Neural cell (in vitro differentiated cells): Measurements from ENCODE around the gene NECTIN3. TPM values are rescaled to one million over a fixed set of nuclear protein-coding genes. Genes with fewer than 3 reads are reported as not detected.

Source experiments
- H2AFZ ChIP-seq: fragments of 200-600, 300-800 bp; sonication (generic), shearing (Covaris generic); 2 replicates; pipeline ENCODE4 v1.6.0; 2014; ENCODE audit warnings: low read depth, mild to moderate bottlenecking, antibody characterized with exemption, low read length, moderate library complexity
- H3F3A ChIP-seq: fragments of 200-600 bp; shearing (Covaris generic); 2 replicates; pipeline ENCODE4 v1.6.1; 2016; ENCODE audit warnings: mild to moderate bottlenecking, moderate library complexity, mixed read lengths, antibody characterized with exemption, low read length; ENCODE audit not compliant: insufficient read depth, poor library complexity, severe bottlenecking
- H3K27ac ChIP-seq: fragments of 200-600, 300-800 bp; sonication (generic), shearing (Covaris generic); 2 replicates; pipeline ENCODE4 v1.5.1; 2014; ENCODE audit warnings: mild to moderate bottlenecking, low read length, moderate library complexity
- H3K27me3 ChIP-seq: fragments of 300-800, 200-600 bp; sonication (generic), shearing (Covaris generic); 2 replicates; pipeline ENCODE4 v1.6.0; 2014; ENCODE audit warnings: mild to moderate bottlenecking, low read depth, low read length, moderate library complexity; ENCODE audit not compliant: insufficient read depth
- H3K36me3 ChIP-seq: fragments of 300-800, 200-600 bp; sonication (generic), shearing (Covaris generic); 2 replicates; pipeline ENCODE4 v1.5.1; 2014; ENCODE audit warnings: mild to moderate bottlenecking, antibody characterized with exemption, low read length, moderate library complexity; ENCODE audit not compliant: insufficient read depth
- H3K4me2 ChIP-seq: fragments of 300-800, 200-600 bp; sonication (generic), shearing (Covaris generic); 2 replicates; pipeline ENCODE4 v1.6.0; 2014; ENCODE audit warnings: mild to moderate bottlenecking, low read length
- H3K4me3 ChIP-seq: fragments of 300-800, 200-600 bp; sonication (generic), shearing (Covaris generic); 2 replicates; pipeline ENCODE4 v1.5.1; 2014; ENCODE audit warnings: mild to moderate bottlenecking, low read length, moderate library complexity
- H3K79me2 ChIP-seq: fragments of 200-600 bp; shearing (Covaris generic); replicated peaks from 2 replicates; pipeline ENCODE4 v1.6.0; 2014; ENCODE audit warnings: mild to moderate bottlenecking, low read length, moderate library complexity; ENCODE audit not compliant: insufficient read depth
- H3K9ac ChIP-seq: fragments of 300-800, 200-600 bp; sonication (generic), shearing (Covaris generic); 2 replicates; pipeline ENCODE4 v1.6.1; 2016; ENCODE audit warnings: mild to moderate bottlenecking, low read length, mixed read lengths
- H3K9me2 ChIP-seq: fragments of 200-600 bp; shearing (Covaris generic); 2 replicates; pipeline ENCODE4 v1.6.1; 2016; ENCODE audit warnings: mild to moderate bottlenecking, low read length, mixed read lengths; ENCODE audit not compliant: insufficient read depth
- H3K9me3 ChIP-seq: fragments of 200-600, 300-800 bp; sonication (generic), shearing (Covaris generic); 2 replicates; pipeline ENCODE4 v1.6.1; 2016; ENCODE audit warnings: mild to moderate bottlenecking, mixed run types, low read length, moderate library complexity, mixed read lengths
- H4K20me1 ChIP-seq: fragments of 200-600 bp; shearing (Covaris generic); 2 replicates; pipeline ENCODE4 v1.6.1; 2016; ENCODE audit warnings: mild to moderate bottlenecking, mixed run types; ENCODE audit not compliant: insufficient read depth
- EP300 ChIP-seq: fragments of 450-650 bp; conservative IDR thresholded peaks from 2 replicates; pipeline ENCODE4 v1.6.1; 2014; ENCODE audit warnings: antibody characterized with exemption, mild to moderate bottlenecking, moderate library complexity; ENCODE audit not compliant: poor library complexity, severe bottlenecking
- EZH2 ChIP-seq: fragments of 200-600, 300-800 bp; shearing (Covaris generic), sonication (generic); IDR thresholded peaks from 2 replicates; pipeline ENCODE4 v1.6.1; 2014; ENCODE audit warnings: antibody characterized with exemption, low read length, borderline replicate concordance, mild to moderate bottlenecking; ENCODE audit not compliant: insufficient read depth, poor library complexity, severe bottlenecking
- MXI1 ChIP-seq: fragments of 450-650 bp; conservative IDR thresholded peaks from 2 replicates; pipeline ENCODE4 v1.6.1; 2014; ENCODE audit warnings: antibody characterized with exemption, mild to moderate bottlenecking; ENCODE audit not compliant: poor library complexity, severe bottlenecking
- POLR2AphosphoS5 ChIP-seq: IDR thresholded peaks from 2 replicates; pipeline ENCODE4 v1.6.1; 2012
- RAD21 ChIP-seq: fragments of 450-650 bp; conservative IDR thresholded peaks from 2 replicates; pipeline ENCODE4 v1.6.1; 2014; ENCODE audit warnings: antibody characterized with exemption, mild to moderate bottlenecking, moderate library complexity
- SMC3 ChIP-seq: fragments of 450-650 bp; conservative IDR thresholded peaks from 2 replicates; pipeline ENCODE4 v1.6.1; 2014; ENCODE audit warnings: antibody characterized with exemption, mild to moderate bottlenecking, moderate library complexity; ENCODE audit not compliant: poor library complexity
- TAF1 ChIP-seq: IDR thresholded peaks from 2 replicates; pipeline ENCODE4 v1.6.1; 2012; ENCODE audit warnings: low read depth
- polyA plus RNA-seq: library from polyadenylated mRNA; depleted of rRNA; stranded (reverse); fragments of >200 nt; gene quantifications from 2 replicates; pipeline ENCODE4 v1.2.3, GENCODE V29; 2014
- TF ChIP-seq, protein P1 (sequence below): IDR thresholded peaks from 2 replicates; pipeline ENCODE4 v1.6.1; 2012; ENCODE audit warnings: borderline replicate concordance
- TF ChIP-seq, protein P2 (sequence below): fragments of 450-650 bp; IDR thresholded peaks from 2 replicates; pipeline ENCODE4 v1.5.1; 2014; ENCODE audit warnings: antibody characterized with exemption, mild to moderate bottlenecking, moderate library complexity; ENCODE audit not compliant: poor library complexity, severe bottlenecking

NECTIN3 gene
- polyA plus RNA-seq, 1 donor from 2014 or later, result 2.4 TPM

DNA sequence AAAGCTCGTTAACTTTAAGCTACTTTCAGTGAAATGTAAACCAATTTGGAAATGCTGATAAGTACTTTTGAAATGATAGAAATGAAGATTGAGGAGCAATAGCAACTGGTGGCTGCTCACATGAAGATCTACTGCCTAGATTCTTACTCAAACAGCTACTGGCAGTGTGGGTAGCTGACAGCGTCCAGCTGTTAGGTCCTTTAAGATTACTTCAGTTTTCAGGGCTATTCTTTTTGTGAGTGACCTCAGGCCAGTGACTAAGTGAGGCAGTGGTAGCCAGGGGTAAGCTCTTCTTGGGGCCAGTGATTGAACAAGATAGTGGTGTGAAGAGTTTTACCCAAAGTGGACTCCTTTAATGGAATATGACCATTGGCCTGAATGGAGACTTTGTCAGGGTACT, 41.3 kb downstream of the NECTIN3 start:
- Histone ChIP-seq H3K79me2 (peaks cover 37% of the 10 kb centered on the region), H2AFZ (no peak overlapping the region), H3K9me3 (no peaks in the 10 kb centered on the region), H3K27me3 (no peaks in the 10 kb centered on the region), H4K20me1 (no peaks in the 10 kb centered on the region), H3K9ac (no peak overlapping the region), H3K27ac (no peak overlapping the region), H3F3A (no peaks in the 10 kb centered on the region), H3K4me2 (no peak overlapping the region), H3K36me3 (no peaks in the 10 kb centered on the region), H3K9me2 (no peaks in the 10 kb centered on the region), H3K4me3 (no peak overlapping the region)
- TF ChIP-seq RAD21 (no peak), MXI1 (no peak), POLR2AphosphoS5 (no peak), EP300 (no peak), TAF1 (no peak), SMC3 (no peak), EZH2 (no peak)
- TF ChIP-seq, protein P1, sequence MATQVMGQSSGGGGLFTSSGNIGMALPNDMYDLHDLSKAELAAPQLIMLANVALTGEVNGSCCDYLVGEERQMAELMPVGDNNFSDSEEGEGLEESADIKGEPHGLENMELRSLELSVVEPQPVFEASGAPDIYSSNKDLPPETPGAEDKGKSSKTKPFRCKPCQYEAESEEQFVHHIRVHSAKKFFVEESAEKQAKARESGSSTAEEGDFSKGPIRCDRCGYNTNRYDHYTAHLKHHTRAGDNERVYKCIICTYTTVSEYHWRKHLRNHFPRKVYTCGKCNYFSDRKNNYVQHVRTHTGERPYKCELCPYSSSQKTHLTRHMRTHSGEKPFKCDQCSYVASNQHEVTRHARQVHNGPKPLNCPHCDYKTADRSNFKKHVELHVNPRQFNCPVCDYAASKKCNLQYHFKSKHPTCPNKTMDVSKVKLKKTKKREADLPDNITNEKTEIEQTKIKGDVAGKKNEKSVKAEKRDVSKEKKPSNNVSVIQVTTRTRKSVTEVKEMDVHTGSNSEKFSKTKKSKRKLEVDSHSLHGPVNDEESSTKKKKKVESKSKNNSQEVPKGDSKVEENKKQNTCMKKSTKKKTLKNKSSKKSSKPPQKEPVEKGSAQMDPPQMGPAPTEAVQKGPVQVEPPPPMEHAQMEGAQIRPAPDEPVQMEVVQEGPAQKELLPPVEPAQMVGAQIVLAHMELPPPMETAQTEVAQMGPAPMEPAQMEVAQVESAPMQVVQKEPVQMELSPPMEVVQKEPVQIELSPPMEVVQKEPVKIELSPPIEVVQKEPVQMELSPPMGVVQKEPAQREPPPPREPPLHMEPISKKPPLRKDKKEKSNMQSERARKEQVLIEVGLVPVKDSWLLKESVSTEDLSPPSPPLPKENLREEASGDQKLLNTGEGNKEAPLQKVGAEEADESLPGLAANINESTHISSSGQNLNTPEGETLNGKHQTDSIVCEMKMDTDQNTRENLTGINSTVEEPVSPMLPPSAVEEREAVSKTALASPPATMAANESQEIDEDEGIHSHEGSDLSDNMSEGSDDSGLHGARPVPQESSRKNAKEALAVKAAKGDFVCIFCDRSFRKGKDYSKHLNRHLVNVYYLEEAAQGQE, result no peak
- TF ChIP-seq, protein P2, sequence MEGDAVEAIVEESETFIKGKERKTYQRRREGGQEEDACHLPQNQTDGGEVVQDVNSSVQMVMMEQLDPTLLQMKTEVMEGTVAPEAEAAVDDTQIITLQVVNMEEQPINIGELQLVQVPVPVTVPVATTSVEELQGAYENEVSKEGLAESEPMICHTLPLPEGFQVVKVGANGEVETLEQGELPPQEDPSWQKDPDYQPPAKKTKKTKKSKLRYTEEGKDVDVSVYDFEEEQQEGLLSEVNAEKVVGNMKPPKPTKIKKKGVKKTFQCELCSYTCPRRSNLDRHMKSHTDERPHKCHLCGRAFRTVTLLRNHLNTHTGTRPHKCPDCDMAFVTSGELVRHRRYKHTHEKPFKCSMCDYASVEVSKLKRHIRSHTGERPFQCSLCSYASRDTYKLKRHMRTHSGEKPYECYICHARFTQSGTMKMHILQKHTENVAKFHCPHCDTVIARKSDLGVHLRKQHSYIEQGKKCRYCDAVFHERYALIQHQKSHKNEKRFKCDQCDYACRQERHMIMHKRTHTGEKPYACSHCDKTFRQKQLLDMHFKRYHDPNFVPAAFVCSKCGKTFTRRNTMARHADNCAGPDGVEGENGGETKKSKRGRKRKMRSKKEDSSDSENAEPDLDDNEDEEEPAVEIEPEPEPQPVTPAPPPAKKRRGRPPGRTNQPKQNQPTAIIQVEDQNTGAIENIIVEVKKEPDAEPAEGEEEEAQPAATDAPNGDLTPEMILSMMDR, result no peak

DNA sequence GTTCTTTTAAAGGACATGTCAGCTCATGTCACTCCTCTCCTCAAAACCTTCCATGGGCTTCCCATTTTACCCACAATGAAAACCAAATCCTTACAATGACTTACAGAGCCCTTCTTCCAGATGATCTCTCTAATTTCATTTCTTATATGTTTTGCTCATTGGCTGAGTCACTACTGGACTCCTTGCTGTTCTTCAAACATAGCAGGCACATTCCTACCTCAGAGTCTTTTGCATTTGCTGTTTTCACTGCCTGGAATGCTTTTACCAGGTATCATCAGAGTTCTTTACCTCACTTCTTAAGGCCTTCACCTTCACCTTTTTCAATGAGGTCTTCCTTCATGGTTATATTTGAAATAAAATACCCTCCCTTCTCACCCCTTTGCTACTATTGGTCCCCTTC, 57.3 kb downstream of the NECTIN3 start:
- H3K4me3 ChIP-seq, result no peak overlapping the region
- no peak overlapping the region for H3K4me2 ChIP-seq
- no peaks in the 10 kb centered on the region for H3K9me2 ChIP-seq
- H3K27ac ChIP-seq, result no peak overlapping the region
- H4K20me1 ChIP-seq, result no peaks in the 10 kb centered on the region
- no peaks in the 10 kb centered on the region for H3K79me2 ChIP-seq
- no peaks in the 10 kb centered on the region for H3K9me3 ChIP-seq
- H3K36me3 ChIP-seq, result no peaks in the 10 kb centered on the region
- no peak for TF ChIP-seq TAF1
- H3F3A ChIP-seq, result no peaks in the 10 kb centered on the region
- no peak overlapping the region for H2AFZ ChIP-seq
- no peaks in the 10 kb centered on the region for H3K27me3 ChIP-seq
- H3K9ac ChIP-seq, result no peak overlapping the region

DNA sequence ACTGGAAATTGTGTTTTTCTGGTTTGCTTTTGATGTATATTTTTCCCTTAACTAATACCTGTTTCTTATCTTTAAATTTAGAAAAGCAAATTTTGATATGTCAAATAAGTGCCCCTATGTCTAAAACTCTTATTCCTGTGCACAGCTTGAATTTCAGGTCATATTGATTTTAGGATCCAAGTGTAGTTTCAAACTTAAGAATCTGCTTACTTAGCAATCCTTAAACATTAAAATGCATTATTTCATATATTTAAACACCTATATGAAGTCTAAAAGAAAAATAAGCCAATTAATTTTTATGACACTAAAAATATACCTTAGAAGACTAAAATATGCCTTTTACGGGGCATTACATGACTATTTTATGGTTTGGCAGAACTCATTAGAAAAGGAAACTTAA, 59.2 kb downstream of the NECTIN3 start:
- no peak overlapping the region for H3K4me3 ChIP-seq
- H3F3A ChIP-seq, result no peaks in the 10 kb centered on the region
- no peaks in the 10 kb centered on the region for H3K9me2 ChIP-seq
- TF ChIP-seq EZH2 (no peak), TAF1 (no peak), RAD21 (no peak), SMC3 (no peak), POLR2AphosphoS5 (no peak), EP300 (no peak), MXI1 (no peak)
- TF ChIP-seq, protein P2, result no peak
- TF ChIP-seq, protein P1, result no peak
- no peaks in the 10 kb centered on the region for H3K79me2 ChIP-seq
- no peak overlapping the region for H3K9ac ChIP-seq
- no peaks in the 10 kb centered on the region for H3K36me3 ChIP-seq
- H4K20me1 ChIP-seq, result no peaks in the 10 kb centered on the region
- no peaks in the 10 kb centered on the region for H3K27me3 ChIP-seq
- no peak overlapping the region for H3K4me2 ChIP-seq
- no peak overlapping the region for H2AFZ ChIP-seq
- H3K9me3 ChIP-seq, result no peaks in the 10 kb centered on the region
- H3K27ac ChIP-seq, result no peak overlapping the region
